Calu3 (cell line): Measurements from ENCODE around the gene ZFAND6. TPM values are rescaled to one million over a fixed set of nuclear protein-coding genes. Genes with fewer than 3 reads are reported as not detected.

ENCODE experiments used
- BruUV-seq: library from RNA; stranded (reverse); fragments of 400-500 nt; replicated peaks from 2 replicates; lab custom pipeline; 2021; lab: Mats Ljungman, UMichigan
- CTCF ChIA-PET: fragments of 300-600 bp; sonication (Branson Sonifier 250); formaldehyde crosslinking; loops from one replicate; lab custom pipeline; 2022; ENCODE audit warnings: antibody characterized with exemption; lab: Charles Lee
- DNase-seq: peaks from one replicate; pipeline ENCODE4 v3.0.0; 2022
- H3K27ac Mint-ChIP-seq: one replicate; pipeline ENCODE4 v1.8.0; 2022; ENCODE audit warnings: mixed read lengths; ENCODE audit not compliant: unreplicated experiment
- H3K27me3 Mint-ChIP-seq: one replicate; pipeline ENCODE4 v1.8.0; 2022; ENCODE audit warnings: mixed read lengths; ENCODE audit not compliant: unreplicated experiment
- H3K36me3 Mint-ChIP-seq: one replicate; pipeline ENCODE4 v1.8.0; 2022; ENCODE audit warnings: mild to moderate bottlenecking, moderate library complexity, mixed read lengths; ENCODE audit not compliant: insufficient read depth, unreplicated experiment
- H3K4me1 Mint-ChIP-seq: one replicate; pipeline ENCODE4 v1.8.0; 2022; ENCODE audit warnings: mild to moderate bottlenecking, low read depth, mixed read lengths; ENCODE audit not compliant: unreplicated experiment
- H3K4me3 Mint-ChIP-seq: one replicate; pipeline ENCODE4 v1.8.0; 2022; ENCODE audit warnings: mild to moderate bottlenecking, low read depth, moderate library complexity, mixed read lengths; ENCODE audit not compliant: unreplicated experiment
- H3K9me3 Mint-ChIP-seq: one replicate; pipeline ENCODE4 v1.8.0; 2022; ENCODE audit warnings: low read depth, mixed read lengths; ENCODE audit not compliant: unreplicated experiment
- intact Hi-C: fragments of 100-400 bp; cut with micrococcal nuclease; formaldehyde crosslinking; loops from one replicate; pipeline ENCODE4 v1.10.0; 2022; ENCODE audit not compliant: unreplicated experiment
- total RNA-seq: library from RNA; stranded (reverse); gene quantifications from 2 replicates; pipeline ENCODE4 v1.2.3, GENCODE V29; 2022
- TF ChIP-seq, protein P1 (sequence below): fragments of 200-600 bp; IDR thresholded peaks from one replicate; pipeline ENCODE4 v1.8.0; 2022; ENCODE audit warnings: antibody characterized with exemption; ENCODE audit not compliant: unreplicated experiment

Gene ZFAND6
- total RNA-seq, 1 experiment from 2014 or later = 87.5 TPM

DNA sequence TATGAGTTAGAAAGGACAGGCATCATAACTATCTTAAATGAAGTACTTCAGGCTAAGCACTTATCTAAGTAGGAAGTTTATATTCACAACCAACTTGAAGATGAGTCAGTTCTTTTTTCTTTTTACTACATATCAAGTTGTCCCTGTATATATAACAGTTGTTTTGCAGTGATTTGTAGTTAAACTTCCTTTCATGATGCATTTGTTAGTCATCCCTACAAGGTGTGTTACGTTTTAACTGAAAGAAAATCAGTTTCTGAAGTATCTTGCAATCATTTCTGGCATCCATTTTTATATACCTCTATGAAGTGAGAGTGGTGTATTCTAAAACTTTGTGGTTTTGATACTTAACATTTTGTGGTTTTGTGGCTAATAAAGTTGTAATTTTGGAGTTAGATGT lies 46.1 kb downstream of the ZFAND6 start:
- CTCF ChIA-PET = interaction anchor here (0.9 kb wide), 1 partner anchor 16 kb away, joined by 3 read pairs; no protein-coding TSS in a partner anchor
- Mint-ChIP-seq H3K27me3 (no peaks in the 10 kb centered on the region), H3K27ac (no peak overlapping the region), H3K4me3 (no peak overlapping the region), H3K4me1 (peaks cover 18% of the 10 kb centered on the region), H3K36me3 (peaks cover 4% of the 10 kb centered on the region), H3K9me3 (no peaks in the 10 kb centered on the region)
- TF ChIP-seq, protein P1, sequence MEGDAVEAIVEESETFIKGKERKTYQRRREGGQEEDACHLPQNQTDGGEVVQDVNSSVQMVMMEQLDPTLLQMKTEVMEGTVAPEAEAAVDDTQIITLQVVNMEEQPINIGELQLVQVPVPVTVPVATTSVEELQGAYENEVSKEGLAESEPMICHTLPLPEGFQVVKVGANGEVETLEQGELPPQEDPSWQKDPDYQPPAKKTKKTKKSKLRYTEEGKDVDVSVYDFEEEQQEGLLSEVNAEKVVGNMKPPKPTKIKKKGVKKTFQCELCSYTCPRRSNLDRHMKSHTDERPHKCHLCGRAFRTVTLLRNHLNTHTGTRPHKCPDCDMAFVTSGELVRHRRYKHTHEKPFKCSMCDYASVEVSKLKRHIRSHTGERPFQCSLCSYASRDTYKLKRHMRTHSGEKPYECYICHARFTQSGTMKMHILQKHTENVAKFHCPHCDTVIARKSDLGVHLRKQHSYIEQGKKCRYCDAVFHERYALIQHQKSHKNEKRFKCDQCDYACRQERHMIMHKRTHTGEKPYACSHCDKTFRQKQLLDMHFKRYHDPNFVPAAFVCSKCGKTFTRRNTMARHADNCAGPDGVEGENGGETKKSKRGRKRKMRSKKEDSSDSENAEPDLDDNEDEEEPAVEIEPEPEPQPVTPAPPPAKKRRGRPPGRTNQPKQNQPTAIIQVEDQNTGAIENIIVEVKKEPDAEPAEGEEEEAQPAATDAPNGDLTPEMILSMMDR = no peak
- no TSS peak for BruUV-seq
- intact Hi-C loops = no loop called here
- no peak for DNase-seq

DNA sequence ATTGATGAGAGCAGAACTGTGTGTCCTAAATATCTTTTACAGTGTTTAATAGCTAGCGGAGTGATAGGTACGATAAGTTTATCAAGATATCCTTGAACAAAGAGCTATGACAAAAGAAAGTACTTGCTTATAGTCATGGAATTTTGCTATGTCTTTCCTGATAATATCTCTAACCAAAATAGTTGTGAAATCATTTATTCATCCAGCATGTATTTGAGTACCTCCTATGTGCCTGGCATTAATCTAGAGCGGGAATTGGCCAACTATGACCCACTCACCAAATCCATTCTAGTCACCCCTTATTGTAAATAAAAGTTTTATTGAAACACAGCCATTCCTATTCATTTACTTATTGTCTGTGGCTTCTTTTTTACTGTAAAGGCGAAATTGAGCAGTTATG lies 46.6 kb downstream of the ZFAND6 start:
- TF ChIP-seq, protein P1 = no peak
- H3K27me3 Mint-ChIP-seq = no peaks in the 10 kb centered on the region
- no peaks in the 10 kb centered on the region for H3K36me3 Mint-ChIP-seq
- no peak overlapping the region for H3K4me3 Mint-ChIP-seq
- CTCF ChIA-PET = no interaction called here
- BruUV-seq = no TSS peak
- no peak overlapping the region for H3K27ac Mint-ChIP-seq
- no peaks in the 10 kb centered on the region for H3K9me3 Mint-ChIP-seq
- peaks cover 18% of the 10 kb centered on the region for H3K4me1 Mint-ChIP-seq
- no peak for DNase-seq
- intact Hi-C loops = loop anchor here (1.0 kb wide), 1 partner anchor 12 kb away; no protein-coding TSS in a partner anchor

DNA sequence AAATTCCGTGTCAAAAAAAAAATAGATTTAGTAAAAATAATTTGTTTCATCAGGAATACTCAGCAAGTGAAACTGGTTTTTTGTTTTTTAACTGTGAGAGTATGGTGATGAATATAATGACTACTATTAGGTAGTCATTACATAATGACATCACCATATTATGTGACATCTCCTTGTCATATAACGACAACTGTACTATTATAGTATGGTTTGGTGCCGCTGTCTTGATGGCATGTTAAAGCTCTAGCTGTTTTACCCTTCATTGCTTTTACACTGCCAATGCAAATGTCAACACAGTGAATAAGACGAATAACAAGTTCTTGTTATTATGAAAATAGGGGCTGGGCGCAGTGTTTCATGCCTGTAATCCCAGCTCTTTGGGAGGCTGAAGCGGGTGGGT lies 47.7 kb downstream of the ZFAND6 start:
- no TSS peak for BruUV-seq
- TF ChIP-seq, protein P1 = no peak
- Mint-ChIP-seq H3K9me3 (no peaks in the 10 kb centered on the region), H3K36me3 (no peaks in the 10 kb centered on the region), H3K27me3 (no peaks in the 10 kb centered on the region), H3K4me3 (no peak overlapping the region), H3K4me1 (peaks cover 18% of the 10 kb centered on the region), H3K27ac (no peak overlapping the region)
- no peak for DNase-seq
- intact Hi-C loops = no loop called here
- CTCF ChIA-PET = interaction anchor here (0.5 kb wide), 1 partner anchor 873 kb away, joined by 3 read pairs; no protein-coding TSS in a partner anchor

DNA sequence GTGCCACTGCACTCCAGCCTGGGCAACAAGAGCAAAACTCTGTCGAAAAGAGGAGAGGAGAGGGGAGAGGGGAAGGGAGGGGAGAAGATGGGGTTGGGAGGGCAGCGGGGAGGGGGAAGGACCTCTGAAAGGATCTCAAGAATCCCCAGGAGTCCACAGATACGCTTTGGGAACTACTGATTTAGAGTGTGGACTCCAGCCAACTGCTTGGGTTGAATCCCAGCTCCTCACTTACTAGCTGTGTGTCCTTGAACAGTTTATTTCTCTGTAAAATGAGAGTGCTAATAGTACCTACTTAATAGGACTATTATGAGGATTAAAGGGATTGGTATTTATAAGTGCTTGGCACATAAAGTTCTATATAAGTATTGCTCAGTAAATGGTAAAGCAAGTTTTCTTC lies 48.3 kb downstream of the ZFAND6 start:
- no peaks in the 10 kb centered on the region for H3K9me3 Mint-ChIP-seq
- H3K36me3 Mint-ChIP-seq = no peaks in the 10 kb centered on the region
- no peak for DNase-seq
- no peaks in the 10 kb centered on the region for H3K27me3 Mint-ChIP-seq
- BruUV-seq = no TSS peak
- H3K27ac Mint-ChIP-seq = no peak overlapping the region
- no peak overlapping the region for H3K4me3 Mint-ChIP-seq
- CTCF ChIA-PET = interaction anchor here (0.5 kb wide), 1 partner anchor 873 kb away, joined by 3 read pairs; no protein-coding TSS in a partner anchor
- TF ChIP-seq, protein P1 = no peak
- peaks cover 18% of the 10 kb centered on the region for H3K4me1 Mint-ChIP-seq
- intact Hi-C loops = no loop called here
